Fibroblast of lung (primary cell): ENCODE measurements around the gene MAPKAPK2. TPM values are rescaled to one million over a fixed set of nuclear protein-coding genes. Genes with fewer than 3 reads are reported as not detected.

Experiments used
- DNase-seq, 2 donors: peaks; one replicate each; pipeline versions ENCODE4 v3.0.0 to v3.0.0-alpha.2; 2010; ENCODE audit warnings: low read depth in 2 of 2
- H2AFZ ChIP-seq: 2 replicates; pipeline ENCODE4 v1.5.1; 2012; ENCODE audit warnings: low read length, control low read depth, inconsistent platforms
- H3K27ac ChIP-seq: 2 replicates; pipeline ENCODE4 v1.5.1; 2011; ENCODE audit warnings: low read length, control low read depth; ENCODE audit not compliant: insufficient read depth
- H3K27me3 ChIP-seq: 2 replicates; pipeline ENCODE4 v1.5.1; 2011; ENCODE audit warnings: mild to moderate bottlenecking, low read length; ENCODE audit not compliant: control insufficient read depth, insufficient read depth
- H3K36me3 ChIP-seq: 2 replicates; pipeline ENCODE4 v1.5.1; 2011; ENCODE audit warnings: low read length; ENCODE audit not compliant: control insufficient read depth, insufficient read depth
- H3K4me1 ChIP-seq: 2 replicates; pipeline ENCODE4 v1.5.1; 2011; ENCODE audit warnings: low read length; ENCODE audit not compliant: control insufficient read depth, insufficient read depth; ENCODE audit errors: extremely low read depth
- H3K4me2 ChIP-seq: 2 replicates; pipeline ENCODE4 v1.5.1; 2011; ENCODE audit warnings: low read length, control low read depth; ENCODE audit not compliant: insufficient read depth; ENCODE audit errors: extremely low read depth
- H3K4me3 ChIP-seq, 4 experiments: fragments of 200-600 bp in 1 of 4; sonication (generic) in 1 of 4; replicated peaks in 1 of 4; 2 replicates each; pipeline ENCODE4 v1.5.1; 2011 to 2016; ENCODE audit warnings: low read length in 4 of 4, low read depth in 3 of 4, mild to moderate bottlenecking in 3 of 4, control low read depth in 2 of 4, inconsistent platforms in 1 of 4, mixed read lengths in 1 of 4; ENCODE audit not compliant: insufficient read depth in 1 of 4; ENCODE audit errors: control extremely low read depth in 1 of 4
- H3K79me2 ChIP-seq: 2 replicates; pipeline ENCODE4 v1.5.1; 2012; ENCODE audit warnings: mild to moderate bottlenecking, low read length, inconsistent platforms; ENCODE audit not compliant: control insufficient read depth, insufficient read depth
- H3K9ac ChIP-seq: 2 replicates; pipeline ENCODE4 v1.5.1; 2011; ENCODE audit warnings: mild to moderate bottlenecking, low read length, control low read depth; ENCODE audit not compliant: insufficient read depth
- H3K9me3 ChIP-seq: 2 replicates; pipeline ENCODE4 v1.5.1; 2012; ENCODE audit warnings: low read depth, low read length; ENCODE audit not compliant: control insufficient read depth, insufficient read depth
- H4K20me1 ChIP-seq: 2 replicates; pipeline ENCODE4 v1.5.1; 2011; ENCODE audit warnings: low read length; ENCODE audit not compliant: control insufficient read depth, insufficient read depth; ENCODE audit errors: extremely low read depth
- CTCF ChIP-seq, 2 donors: IDR thresholded peaks in 1 of 2; conservative IDR thresholded peaks in 1 of 2; 1 replicate in 1 of 2; 2 replicates in 1 of 2; pipeline ENCODE4 v1.5.1; 2011 to 2012; ENCODE audit warnings: low read length in 2 of 2, control low read depth in 1 of 2, inconsistent platforms in 1 of 2, low read depth in 1 of 2, mild to moderate bottlenecking in 1 of 2
- EZH2 ChIP-seq: IDR thresholded peaks from 2 replicates; pipeline ENCODE4 v1.5.1; 2012; ENCODE audit warnings: low read length, control low read depth, mild to moderate bottlenecking; ENCODE audit errors: missing control alignments
- polyA plus RNA-seq, 2 donors: library from polyadenylated mRNA; depleted of rRNA in 1 of 2; stranded (reverse) in 1 of 2; unstranded in 1 of 2; fragments of >200 nt; gene quantifications; 2 replicates each; pipeline ENCODE4 v1.2.1, GENCODE V29; 2011 to 2012; ENCODE audit warnings: missing spikeins in 1 of 2
- total RNA-seq: library from RNA; depleted of rRNA; stranded (reverse); fragments of >200 nt; gene quantifications from 2 replicates; pipeline ENCODE4 v1.2.1, GENCODE V29; 2014

MAPKAPK2 gene
- total and polyA plus RNA-seq, 2 donors (not counting 1 experiment from before 2014, with no cell fraction given): 51.9 to 85.7 TPM

- H3K27me3 ChIP-seq: no peaks in the 10 kb centered on the region
- peaks cover 17% of the 10 kb centered on the region for H3K4me1 ChIP-seq
- no peak for DNase-seq
- H3K4me3 ChIP-seq: no peak overlapping the region
- no peak overlapping the region for H3K9ac ChIP-seq
- H3K9me3 ChIP-seq: no peaks in the 10 kb centered on the region
- H4K20me1 ChIP-seq: no peaks in the 10 kb centered on the region
- no peaks in the 10 kb centered on the region for H3K79me2 ChIP-seq
- no peak overlapping the region for H3K27ac ChIP-seq
- H3K36me3 ChIP-seq: no peaks in the 10 kb centered on the region
- TF ChIP-seq EZH2 (no peak), CTCF (conservative IDR thresholded peaks at IDR 0.05 in 1 of 2, IDR thresholded peaks at IDR 0.05 in 1 of 2; ENCODE audit: low read depth in 1 of 2, low read length in 2 of 2) (no peak)
- no peak overlapping the region for H2AFZ ChIP-seq
- H3K4me2 ChIP-seq: no peak overlapping the region
These were observed 8.2 kb upstream of the MAPKAPK2 start for GRCh38 chr1:206676499-206676898.

- Histone ChIP-seq H3K4me1 (peaks cover 11% of the 10 kb centered on the region), H3K4me2 (no peak overlapping the region), H3K4me3 (no peak overlapping the region), H4K20me1 (no peaks in the 10 kb centered on the region), H3K27me3 (peaks cover 2% of the 10 kb centered on the region), H2AFZ (no peak overlapping the region), H3K9ac (no peak overlapping the region), H3K9me3 (no peaks in the 10 kb centered on the region), H3K79me2 (no peaks in the 10 kb centered on the region), H3K27ac (no peak overlapping the region), H3K36me3 (no peaks in the 10 kb centered on the region)
- no peak for DNase-seq
- TF ChIP-seq CTCF (conservative IDR thresholded peaks at IDR 0.05 in 1 of 2, IDR thresholded peaks at IDR 0.05 in 1 of 2; ENCODE audit: low read depth in 1 of 2, low read length in 2 of 2): no peak
- no peak for TF ChIP-seq EZH2
These were observed 6.2 kb upstream of the MAPKAPK2 start for GRCh38 chr1:206678490-206678889.

DNA sequence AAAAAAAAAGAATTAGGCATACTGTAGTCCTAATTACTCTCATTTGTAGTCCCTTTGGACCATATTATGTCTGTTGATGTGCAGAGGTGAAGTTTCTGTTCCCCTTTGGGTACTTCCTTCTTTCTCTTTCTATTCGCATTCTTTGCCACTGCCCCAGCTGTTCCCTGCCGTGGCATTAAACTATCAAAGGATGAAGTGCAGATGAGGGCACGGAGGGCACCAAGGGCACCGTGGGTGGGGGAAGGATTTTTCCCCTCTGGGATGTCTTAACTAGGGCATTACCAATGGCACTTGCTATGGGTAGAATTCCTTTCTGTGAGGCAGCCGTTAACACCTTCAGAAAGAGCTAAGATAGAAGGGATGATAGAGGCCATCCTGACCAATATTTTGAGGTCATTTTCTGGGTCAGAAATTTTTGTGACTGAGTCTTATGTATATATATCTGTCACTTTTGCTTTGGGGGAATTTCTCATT lies 4.9 kb upstream of the MAPKAPK2 start:
- Histone ChIP-seq H3K9ac (no peak overlapping the region), H3K36me3 (no peaks in the 10 kb centered on the region), H3K27ac (no peak overlapping the region), H3K9me3 (no peaks in the 10 kb centered on the region), H3K4me1 (peaks cover 6% of the 10 kb centered on the region), H3K4me3 (no peak overlapping the region), H4K20me1 (no peaks in the 10 kb centered on the region), H3K4me2 (no peak overlapping the region), H3K27me3 (peaks cover 6% of the 10 kb centered on the region), H3K79me2 (no peaks in the 10 kb centered on the region), H2AFZ (no peak overlapping the region)
- no peak for TF ChIP-seq CTCF (conservative IDR thresholded peaks at IDR 0.05 in 1 of 2, IDR thresholded peaks at IDR 0.05 in 1 of 2; ENCODE audit: low read depth in 1 of 2, low read length in 2 of 2)
- no peak for TF ChIP-seq EZH2
- DNase-seq: no peak
